NCI-H510A treated with DMSO at 0.1 percent for 48 hours (cell line): ENCODE data around the gene KCNAB2.

Experiments
- DNase-seq: peaks from one replicate; lab custom pipeline; 2025; lab: John Stamatoyannopoulos, UW

KCNAB2 gene

GRCh38 chr1:6082430-6082971 is 36.8 kb downstream of the KCNAB2 start:
- DNase-seq: no peak

GRCh38 chr1:6083385-6083784 is 37.7 kb downstream of the KCNAB2 start:
- DNase-seq: no peak

GRCh38 chr1:6083801-6084446 is 38.2 kb downstream of the KCNAB2 start:
- no peak for DNase-seq

GRCh38 chr1:6084781-6085495 is 39.2 kb downstream of the KCNAB2 start:
- DNase-seq: no peak

GRCh38 chr1:6085666-6086065 is 40.0 kb downstream of the KCNAB2 start:
- no peak for DNase-seq

- no peak for DNase-seq
Observed at GRCh38 chr1:6086358-6086757, 40.7 kb downstream of the KCNAB2 start.

- DNase-seq: no peak
Observed at GRCh38 chr1:6086762-6087376, 41.2 kb downstream of the KCNAB2 start.

GRCh38 chr1:6087377-6087772 is 41.7 kb downstream of the KCNAB2 start:
- no peak for DNase-seq

GRCh38 chr1:6087958-6088357 is 42.3 kb downstream of the KCNAB2 start:
- DNase-seq: no peak

GRCh38 chr1:6088956-6089355 is 43.3 kb downstream of the KCNAB2 start:
- DNase-seq: no peak

- no peak for DNase-seq
Observed at GRCh38 chr1:6090288-6090687, 44.6 kb downstream of the KCNAB2 start.

GRCh38 chr1:6090996-6091822 is 45.5 kb downstream of the KCNAB2 start:
- no peak for DNase-seq

- no peak for DNase-seq
Observed at GRCh38 chr1:6091823-6092109, 46.1 kb downstream of the KCNAB2 start.

GRCh38 chr1:6092211-6092610 is 46.5 kb downstream of the KCNAB2 start:
- DNase-seq: no peak

- no peak for DNase-seq
Observed at GRCh38 chr1:6093071-6093470, 47.4 kb downstream of the KCNAB2 start.

GRCh38 chr1:6093611-6094010 is 47.9 kb downstream of the KCNAB2 start:
- no peak for DNase-seq

- DNase-seq: no peak
Observed at GRCh38 chr1:6094246-6094645, 48.6 kb downstream of the KCNAB2 start.

- DNase-seq: no peak
Observed at GRCh38 chr1:6094801-6095505, 49.3 kb downstream of the KCNAB2 start.

- no peak for DNase-seq
Observed at GRCh38 chr1:6095511-6096242, 50.0 kb downstream of the KCNAB2 start.

- DNase-seq: no peak
Observed at GRCh38 chr1:6096243-6097116, 50.8 kb downstream of the KCNAB2 start.
